C4-2B (cell line): ENCODE results near the gene GRID1.

Experiments used
- H3K27ac ChIP-seq: fragments of 450-650 bp; 2 replicates; pipeline ENCODE4 v1.5.1; 2017
- CTCF ChIP-seq: fragments of 450-650 bp; conservative IDR thresholded peaks from 2 replicates; pipeline ENCODE4 v1.5.1; 2017; ENCODE audit warnings: mild to moderate bottlenecking
- ZFX ChIP-seq: fragments of 450-650 bp; IDR thresholded peaks from 2 replicates; pipeline ENCODE4 v1.6.1; 2017

The GRID1 gene

GRCh38 chr10:85902051-85902450, 464.5 kb downstream of the GRID1 start:
- TF ChIP-seq ZFX = no peak
- no peak for TF ChIP-seq CTCF
- no peak overlapping the region for H3K27ac ChIP-seq

GRCh38 chr10:85901599-85901998, 465.0 kb downstream of the GRID1 start:
- TF ChIP-seq ZFX (no peak), CTCF (no peak)
- H3K27ac ChIP-seq = no peak overlapping the region

DNA sequence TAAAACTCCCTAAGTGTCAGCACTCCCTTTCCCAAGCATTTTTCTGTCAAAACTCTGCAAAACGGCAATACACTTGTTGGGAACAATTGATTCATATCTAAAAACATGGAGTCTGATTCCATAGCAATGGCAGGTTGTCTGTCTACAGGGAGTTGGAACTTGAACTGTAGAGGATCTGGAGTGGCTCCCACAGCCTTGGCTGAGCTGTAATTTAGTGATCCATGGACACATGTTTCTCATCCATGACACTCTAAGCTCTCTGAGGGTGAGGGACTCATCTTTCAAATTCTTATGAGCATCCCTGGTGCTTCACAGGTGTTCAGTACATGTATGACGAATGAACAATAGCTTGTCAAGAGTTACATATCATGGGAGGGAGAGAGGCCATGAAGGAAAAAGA, 466.1 kb downstream of the GRID1 start:
- TF ChIP-seq CTCF = no peak
- no peak for TF ChIP-seq ZFX
- no peak overlapping the region for H3K27ac ChIP-seq

- TF ChIP-seq ZFX (no peak), CTCF (no peak)
- no peak overlapping the region for H3K27ac ChIP-seq
These were observed 466.5 kb downstream of the GRID1 start for GRCh38 chr10:85900061-85900460.

DNA sequence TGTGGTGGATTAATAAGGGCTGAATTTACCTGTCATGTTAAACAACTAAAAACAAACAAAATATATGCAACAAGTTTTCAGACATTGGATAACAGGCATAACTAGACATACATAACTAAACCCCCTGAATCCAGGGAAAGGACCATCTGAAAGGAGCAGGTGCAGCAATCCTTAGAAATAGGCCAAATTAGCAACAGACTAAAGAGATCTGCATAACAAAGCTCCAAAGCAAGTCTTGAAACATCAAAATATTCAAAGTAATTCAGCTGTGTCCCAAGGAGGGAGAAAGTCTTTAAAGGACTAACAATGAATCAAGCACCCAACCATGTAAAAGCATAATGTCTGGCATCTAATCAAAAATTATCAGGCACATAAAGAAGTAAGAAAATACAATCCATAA, 475.1 kb downstream of the GRID1 start:
- no peak overlapping the region for H3K27ac ChIP-seq
- no peak for TF ChIP-seq CTCF
- TF ChIP-seq ZFX = no peak

DNA sequence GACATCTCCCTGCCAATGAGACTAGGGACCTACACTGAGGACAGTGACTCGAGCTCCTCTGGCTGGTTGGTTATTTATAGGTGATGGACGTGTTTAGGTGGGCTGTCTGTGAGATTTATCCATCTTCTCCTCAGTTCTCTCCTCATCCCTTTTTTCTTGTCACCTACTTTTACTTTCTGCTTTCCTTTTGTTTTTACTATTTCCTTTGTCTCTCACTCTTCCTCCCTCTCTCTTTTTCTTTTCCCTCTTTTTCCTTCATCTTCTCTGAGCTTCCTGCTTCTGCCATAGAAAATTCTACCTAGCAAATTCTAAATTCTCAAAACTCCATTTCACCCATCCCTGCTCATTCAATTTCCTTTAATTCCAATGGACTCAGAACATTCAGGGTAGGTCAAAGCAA, 478.0 kb downstream of the GRID1 start:
- TF ChIP-seq CTCF (no peak), ZFX (no peak)
- H3K27ac ChIP-seq = no peak overlapping the region

- no peak for TF ChIP-seq CTCF
- no peak for TF ChIP-seq ZFX
- no peak overlapping the region for H3K27ac ChIP-seq
These were observed 478.6 kb downstream of the GRID1 start for GRCh38 chr10:85888004-85888403.
